ENCODE measurements around the gene TMEM200C.

Gene TMEM200C

GRCh38 chr18:5895299-5895875, at the start of gene TMEM200C:
Gene TMEM200C (minus strand): TSS chr18:5895522. CDS start chr18:5892063, 3,459 bp downstream.
- no peak for DNase-seq

- DNase-seq: no peak
These were observed 49.1 kb upstream of the TMEM200C start for GRCh38 chr18:5944448-5944847.

DNA sequence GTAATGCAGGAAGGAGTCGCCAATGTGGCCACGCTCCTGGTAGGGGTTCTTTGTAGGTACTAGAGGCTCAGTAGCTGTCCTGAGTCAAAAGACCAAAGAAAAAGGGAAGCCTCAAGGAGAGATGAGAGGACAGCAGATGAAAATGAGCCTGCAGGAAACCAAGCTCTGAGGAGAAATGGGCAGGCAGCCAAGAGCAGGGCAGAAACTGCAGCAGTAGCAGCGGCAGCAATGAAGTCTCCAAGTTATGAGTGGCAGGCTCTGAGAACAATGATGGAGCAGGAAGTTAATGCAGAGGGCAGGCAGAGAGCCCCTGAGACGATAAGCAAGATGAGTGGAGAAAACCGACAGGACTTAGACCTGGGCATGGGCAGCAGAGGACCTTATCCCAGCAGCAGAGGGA, 48.2 kb upstream of the TMEM200C start:
- DNase-seq: no peak

DNA sequence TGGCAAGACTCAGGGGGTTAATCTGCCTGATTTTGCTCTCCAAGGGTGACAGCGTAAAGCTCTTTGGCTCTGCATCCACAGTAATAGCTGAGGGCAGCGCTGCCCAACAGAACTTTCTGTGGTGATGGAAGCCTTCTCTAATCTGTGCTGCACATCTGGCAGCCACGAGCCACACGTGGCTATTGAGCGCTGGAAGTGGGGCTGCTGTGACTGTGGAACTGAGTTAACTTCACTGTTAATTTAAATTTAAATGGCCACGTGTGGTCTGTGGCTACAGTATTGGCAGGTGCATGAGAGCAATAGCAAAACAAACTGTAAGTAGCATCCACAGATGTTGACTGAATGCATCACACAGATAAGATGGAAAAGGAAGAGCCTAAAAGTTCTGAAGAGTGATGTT, 47.3 kb upstream of the TMEM200C start:
- no peak for DNase-seq

GRCh38 chr18:5941890-5942289, 46.6 kb upstream of the TMEM200C start:
- DNase-seq: no peak

DNA sequence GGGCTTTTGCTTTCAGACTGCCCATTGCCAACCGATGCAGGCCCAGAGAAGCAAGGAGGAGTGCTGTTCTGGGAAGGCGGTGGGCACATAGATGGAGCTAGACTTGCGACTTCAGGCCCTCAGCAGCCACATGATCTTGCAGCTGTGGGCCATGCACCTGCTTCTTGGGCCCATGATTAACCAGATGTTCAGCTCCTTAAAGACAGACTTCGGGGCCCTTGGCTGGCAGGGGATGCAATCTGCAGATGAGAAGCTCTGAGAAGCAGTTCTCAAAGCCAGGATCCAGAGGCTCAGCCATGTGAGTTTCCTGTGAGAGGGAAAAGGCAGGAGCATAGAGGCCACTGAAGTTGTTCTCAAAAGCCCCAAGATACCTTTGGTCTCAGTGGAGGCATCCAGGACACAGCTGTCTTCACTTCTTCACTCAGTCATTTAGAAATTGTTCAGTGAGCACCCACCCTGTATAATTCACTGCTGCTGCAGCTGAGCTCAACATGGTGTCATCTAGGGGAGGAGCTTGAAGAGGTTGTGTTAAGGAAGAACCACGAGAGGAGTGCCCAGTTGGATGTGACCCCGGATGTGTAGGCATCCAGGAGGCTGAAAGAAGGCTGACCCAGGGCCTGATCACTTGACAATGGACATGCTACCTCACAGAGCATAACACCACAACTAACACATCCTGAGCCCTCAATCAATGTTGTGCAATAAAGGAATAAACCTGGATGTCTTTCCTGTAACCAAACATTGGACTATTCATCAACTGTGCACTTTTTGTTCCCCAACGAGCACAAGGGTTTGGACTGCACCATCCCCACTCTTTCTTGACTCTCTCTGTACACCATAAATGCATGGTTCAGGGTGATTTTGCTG, 44.7 kb upstream of the TMEM200C start:
- DNase-seq: no peak

GRCh38 chr18:5937795-5938194, 42.5 kb upstream of the TMEM200C start:
- no peak for DNase-seq

GRCh38 chr18:5937121-5937520, 41.8 kb upstream of the TMEM200C start:
- DNase-seq: no peak

GRCh38 chr18:5930789-5931188, 35.5 kb upstream of the TMEM200C start:
- no peak for DNase-seq

GRCh38 chr18:5918205-5918858, 23.0 kb upstream of the TMEM200C start:
- no peak for DNase-seq

- DNase-seq: no peak
These were observed 19.6 kb upstream of the TMEM200C start for GRCh38 chr18:5914951-5915350.

- no peak for DNase-seq
These were observed 18.7 kb upstream of the TMEM200C start for GRCh38 chr18:5914016-5914415.

GRCh38 chr18:5912566-5912965, 17.2 kb upstream of the TMEM200C start:
- DNase-seq: no peak

DNA sequence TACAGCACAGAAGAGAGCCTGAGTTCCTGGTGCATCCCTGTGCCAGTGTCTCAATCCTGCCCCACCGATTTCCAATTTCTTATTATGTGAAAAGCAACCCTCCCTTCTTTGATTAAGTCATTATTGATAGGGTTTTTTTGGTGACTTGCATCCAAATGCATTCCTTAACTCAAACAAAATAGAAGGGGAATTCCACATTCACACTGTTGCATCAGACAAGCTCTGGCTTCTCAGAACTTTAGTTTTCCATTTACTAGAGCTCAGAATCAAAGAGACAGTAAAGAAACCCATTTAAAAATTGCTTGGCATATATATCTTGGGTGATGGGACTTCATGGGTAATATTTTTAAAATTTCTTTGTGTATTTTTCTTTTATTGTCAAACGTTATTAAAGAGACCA, 13.8 kb upstream of the TMEM200C start:
- DNase-seq: no peak

DNA sequence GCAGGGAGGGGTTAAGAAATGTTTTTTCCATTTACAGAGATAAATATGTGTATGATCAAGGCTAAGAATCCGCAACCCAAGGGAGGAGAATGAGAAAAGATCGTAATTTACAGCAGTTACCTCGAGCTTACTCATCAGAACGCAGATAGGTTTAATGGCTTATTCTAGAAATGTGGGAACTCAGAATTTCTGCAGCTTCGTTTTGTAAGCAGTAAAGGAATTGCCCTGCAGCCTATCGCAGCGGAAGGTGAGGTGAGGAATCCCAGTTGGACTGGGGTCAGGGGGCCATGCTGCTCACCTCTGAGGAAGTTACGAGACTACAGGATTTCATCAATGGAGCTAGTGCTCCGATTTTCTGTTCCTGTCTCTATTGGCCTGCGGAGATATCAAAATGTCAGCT, 8.1 kb upstream of the TMEM200C start:
- DNase-seq: no peak

- no peak for DNase-seq
These were observed 4.9 kb upstream of the TMEM200C start for GRCh38 chr18:5900262-5900661.

GRCh38 chr18:5899835-5900234, 4.5 kb upstream of the TMEM200C start:
- no peak for DNase-seq

DNA sequence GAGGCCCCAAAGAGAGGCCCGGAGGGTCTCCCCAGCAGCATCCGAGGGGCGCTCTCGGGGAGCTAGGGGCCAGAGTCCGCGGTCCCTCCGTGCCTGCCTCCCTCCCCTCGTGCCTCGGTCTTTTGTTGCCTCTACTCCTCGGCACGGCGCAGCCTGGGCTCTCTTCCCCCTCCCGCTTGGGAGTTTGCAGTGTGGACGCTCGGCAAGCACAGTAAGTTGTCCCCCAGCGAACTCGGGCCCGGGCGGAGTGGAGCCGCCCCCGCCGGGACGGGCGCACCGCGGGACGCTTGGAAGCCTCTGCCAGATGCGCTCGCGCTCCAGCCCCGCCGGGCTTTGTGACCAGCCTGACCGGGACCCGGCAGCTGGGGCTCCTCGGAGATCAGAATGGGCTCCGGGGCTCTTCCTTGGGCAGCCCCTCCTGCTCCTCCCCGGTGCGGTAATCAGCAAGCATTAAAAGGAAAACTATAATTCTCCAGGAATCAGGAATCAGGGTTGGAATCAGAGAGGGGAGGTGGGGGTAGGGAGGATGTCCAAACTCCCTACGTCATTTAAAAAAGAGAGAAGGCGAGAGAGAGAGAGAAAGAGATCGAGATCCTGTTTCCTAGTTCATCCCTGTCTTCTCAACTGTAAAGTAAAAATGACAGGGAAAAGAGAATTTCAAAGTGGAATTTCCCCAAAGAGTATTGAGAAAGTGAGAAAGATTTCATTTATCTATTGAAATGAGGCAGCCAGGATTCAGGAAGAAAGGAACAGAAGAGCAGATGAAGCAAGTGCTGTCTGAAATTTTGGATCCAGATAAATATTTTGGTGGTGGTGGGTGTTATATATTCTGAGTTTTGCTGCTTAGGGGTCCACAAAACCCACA, 786 bp upstream of the TMEM200C start:
- no peak for DNase-seq

DNA sequence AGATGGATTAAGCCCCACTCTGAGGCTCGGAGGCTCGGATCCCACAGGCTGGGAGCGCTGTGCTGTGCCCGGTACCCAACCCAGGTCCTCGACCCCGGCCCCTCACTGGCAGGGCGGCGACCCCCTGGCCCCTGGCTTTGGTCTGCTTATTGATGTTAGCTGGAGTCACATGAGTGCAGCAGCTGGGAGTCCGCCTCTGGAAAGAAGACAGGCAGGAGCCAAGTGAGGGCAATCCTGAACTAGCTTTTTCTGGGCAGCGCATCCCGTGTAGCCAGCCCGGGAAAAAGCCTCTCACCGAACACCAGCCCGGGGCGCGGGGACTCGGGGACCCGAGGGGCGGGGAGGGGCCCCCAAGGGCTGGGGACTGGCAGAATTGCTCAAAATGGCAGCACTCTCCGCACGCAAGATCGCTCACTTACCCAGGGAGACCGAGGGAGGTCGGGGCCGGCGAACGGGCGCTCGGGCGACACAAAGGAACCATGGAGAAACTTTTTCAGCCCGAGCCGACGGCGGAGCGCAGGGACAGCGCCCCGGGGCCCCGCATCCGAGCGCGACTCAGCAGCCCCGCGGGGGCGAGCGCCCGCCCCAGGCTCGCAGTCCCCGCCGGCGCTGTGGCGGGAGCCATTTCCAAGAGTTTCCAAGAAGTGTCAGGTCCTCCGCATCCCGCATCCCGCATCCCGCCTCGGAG, 567 bp downstream of the TMEM200C start:
- DNase-seq: no peak

DNA sequence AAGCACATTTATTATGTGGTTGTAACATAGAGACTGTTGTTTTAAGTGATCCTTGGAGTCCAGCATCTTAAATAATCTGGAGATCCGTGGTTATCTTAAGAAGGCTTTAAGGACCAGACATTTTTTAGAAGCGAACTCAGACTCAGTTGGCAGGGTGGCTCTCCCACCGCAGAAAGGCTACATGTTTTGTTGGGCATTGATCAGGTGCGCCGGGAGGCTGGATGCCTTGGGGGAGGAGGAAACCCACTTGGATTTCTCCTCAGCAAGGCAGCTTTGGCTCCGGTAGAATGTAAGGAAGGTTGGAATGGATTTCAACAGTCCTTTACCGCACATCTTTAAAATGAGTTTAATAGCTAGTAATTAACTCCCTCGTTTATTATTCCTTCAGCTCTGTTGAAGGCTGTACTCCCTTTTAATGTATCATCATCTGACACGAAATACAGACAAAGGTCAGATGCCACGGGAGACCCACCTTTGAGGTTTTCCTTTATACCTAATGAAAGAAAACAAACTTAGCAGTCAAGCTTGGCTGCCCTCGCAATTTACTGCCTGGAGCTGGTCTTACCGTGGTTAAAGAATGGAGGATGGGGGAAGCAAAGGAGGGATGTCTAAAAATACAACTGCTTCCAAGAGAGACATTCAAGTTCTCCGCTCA, 1.2 kb downstream of the TMEM200C start:
- DNase-seq: no peak

- no peak for DNase-seq
These were observed 2.4 kb downstream of the TMEM200C start for GRCh38 chr18:5892823-5893431.

DNA sequence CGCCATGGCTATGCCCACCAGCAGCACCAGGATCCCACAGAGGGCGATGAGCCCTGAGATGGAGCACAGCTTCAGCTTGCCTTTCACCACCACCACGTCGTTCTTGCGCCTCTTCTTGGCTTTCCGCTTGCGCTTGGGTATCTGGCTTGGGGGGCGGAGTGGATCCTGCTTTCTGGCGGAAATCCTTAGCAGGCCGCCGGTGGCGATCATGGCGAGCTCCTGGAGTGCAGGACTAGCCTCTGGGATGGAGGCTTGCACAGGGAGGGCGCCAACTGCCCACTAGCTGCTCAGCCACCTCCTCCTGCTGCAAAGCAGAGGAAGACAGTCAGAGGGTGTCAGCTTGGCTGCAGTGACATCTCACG, 3.5 kb downstream of the TMEM200C start:
- no peak for DNase-seq

Measured in activated CD4-positive, CD25-positive, alpha-beta regulatory T cell (primary cell).